ENCODE results near the gene DPP6.

DPP6 gene

GRCh38 chr7:154840086-154840485 lies 787.9 kb downstream of the DPP6 start:
- Mint-ChIP-seq H3K27ac (no peak overlapping the region), H3K4me1 (no peaks in the 10 kb centered on the region), H3K27me3 (peaks cover 12% of the 10 kb centered on the region)

DNA sequence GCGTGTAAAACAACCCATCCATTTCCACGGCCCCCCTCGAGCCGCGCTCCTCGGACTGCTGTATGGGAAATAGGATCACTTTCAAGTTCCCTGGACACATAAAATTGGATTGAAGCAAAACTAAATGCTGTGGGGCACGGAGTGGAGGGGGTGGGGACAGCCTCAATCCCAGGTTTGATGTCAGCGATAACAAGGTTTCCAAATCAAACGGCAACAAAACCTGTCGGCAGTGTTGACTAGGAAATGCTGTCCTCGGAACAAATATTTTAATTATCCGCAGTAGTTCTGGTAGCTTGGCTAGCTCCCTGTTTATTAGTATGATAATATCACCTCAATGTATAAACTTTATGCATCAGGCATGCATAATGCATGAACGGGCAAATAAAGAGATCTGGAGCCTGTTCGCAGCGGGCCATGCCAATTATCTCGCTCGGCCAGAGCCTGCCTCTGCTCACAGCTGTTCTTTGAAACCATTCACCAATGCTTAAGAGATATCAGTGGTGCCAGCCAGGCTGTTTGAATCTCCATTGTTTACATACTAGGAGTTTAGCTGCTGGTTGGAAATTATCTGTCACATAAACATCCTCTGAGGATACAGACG lies 789.6 kb downstream of the DPP6 start:
- DNase-seq (no peak), ATAC-seq (no peak)
- Mint-ChIP-seq H3K4me1 (no peaks in the 10 kb centered on the region), H3K27ac (no peak overlapping the region), H3K9me3 (no peaks in the 10 kb centered on the region), H3K27me3 (peaks cover 12% of the 10 kb centered on the region), H3K4me3 (no peak overlapping the region), H3K36me3 (ENCODE audit: low read depth) (no peaks in the 10 kb centered on the region)

More at GRCh38 chr7:154840086-154840485, 787.9 kb downstream of the DPP6 start:
- H3K9me3 Mint-ChIP-seq, result no peaks in the 10 kb centered on the region
- DNase-seq, result no peak
- no peak overlapping the region for H3K4me3 Mint-ChIP-seq
- ATAC-seq, result no peak
- no peaks in the 10 kb centered on the region for H3K36me3 Mint-ChIP-seq (ENCODE audit: low read depth)

DNA sequence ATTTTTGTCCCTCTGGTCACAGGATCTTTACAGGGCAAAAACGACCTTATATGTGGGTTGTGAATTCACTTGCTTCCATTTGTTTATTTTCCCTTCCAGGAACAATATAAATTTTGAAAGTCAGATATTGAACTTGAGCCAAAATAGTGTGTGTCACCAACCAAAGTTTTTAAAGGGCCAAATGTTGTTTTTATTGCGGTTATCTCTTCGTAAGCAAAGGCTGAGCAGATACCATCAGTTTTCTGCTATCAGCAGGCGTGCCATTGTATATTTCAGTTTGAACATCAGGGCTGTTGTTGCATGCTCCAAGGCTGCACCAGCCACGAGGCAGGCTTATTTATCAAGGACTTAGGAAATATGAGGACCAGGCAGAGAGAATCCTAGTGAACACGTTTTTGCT lies 790.4 kb downstream of the DPP6 start:
- Mint-ChIP-seq H3K9me3 (no peaks in the 10 kb centered on the region), H3K4me3 (no peak overlapping the region), H3K36me3 (ENCODE audit: low read depth) (no peaks in the 10 kb centered on the region), H3K27ac (no peak overlapping the region), H3K27me3 (peaks cover 14% of the 10 kb centered on the region), H3K4me1 (no peaks in the 10 kb centered on the region)
- DNase-seq (no peak), ATAC-seq (no peak)

DNA sequence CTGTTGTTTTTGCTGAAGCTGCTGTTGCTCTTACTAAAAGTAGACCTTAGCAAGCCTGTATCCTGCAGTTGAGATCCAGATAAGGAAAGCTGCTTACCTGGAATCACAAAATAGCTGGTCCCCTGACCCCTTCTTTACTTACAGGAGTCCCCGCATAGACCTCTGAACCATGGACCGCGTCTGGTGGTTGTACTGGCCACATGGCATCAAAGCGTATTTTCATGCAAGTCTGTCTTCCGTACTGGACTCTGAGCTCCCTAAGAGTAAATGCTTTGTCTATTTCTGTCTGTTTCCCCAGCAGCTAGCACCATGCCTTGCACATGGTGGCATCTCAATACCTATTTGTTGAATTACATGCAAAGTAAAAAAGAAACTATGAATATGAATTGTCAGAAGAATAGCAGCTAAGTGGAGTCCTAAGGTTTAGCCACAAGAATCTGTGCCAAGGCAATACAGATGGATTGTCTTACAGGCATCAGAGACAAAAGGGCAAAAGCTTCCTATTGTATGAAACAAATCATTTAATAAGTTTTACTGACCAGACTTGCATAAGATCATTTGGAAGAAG lies 791.6 kb downstream of the DPP6 start:
- H3K4me3 Mint-ChIP-seq, result no peak overlapping the region
- no peaks in the 10 kb centered on the region for H3K36me3 Mint-ChIP-seq (ENCODE audit: low read depth)
- no peak for ATAC-seq
- no peaks in the 10 kb centered on the region for H3K9me3 Mint-ChIP-seq
- H3K27me3 Mint-ChIP-seq, result peaks cover 16% of the 10 kb centered on the region
- DNase-seq, result no peak
- H3K27ac Mint-ChIP-seq, result no peak overlapping the region
- no peaks in the 10 kb centered on the region for H3K4me1 Mint-ChIP-seq

DNA sequence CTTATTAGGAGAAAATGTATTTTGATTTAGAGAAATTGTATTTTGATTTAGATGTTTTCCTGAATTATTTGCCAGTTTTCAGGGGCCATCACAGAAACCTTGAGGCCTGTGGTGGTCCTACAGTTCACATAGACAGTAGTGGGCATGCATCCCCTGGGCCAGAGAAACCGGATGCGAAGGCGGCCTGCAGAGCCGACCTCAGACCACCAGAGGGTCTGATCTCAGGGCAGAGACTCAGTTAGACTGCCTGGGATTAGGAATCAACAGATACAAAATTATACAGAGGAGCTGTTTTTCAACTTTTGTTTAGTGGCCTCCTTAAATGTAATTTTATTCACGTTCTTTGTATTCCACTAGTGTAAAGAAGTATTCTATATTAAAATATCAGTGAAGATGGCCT lies 792.3 kb downstream of the DPP6 start:
- H3K4me3 Mint-ChIP-seq, result no peak overlapping the region
- peaks cover 15% of the 10 kb centered on the region for H3K27me3 Mint-ChIP-seq
- no peak for ATAC-seq

DNA sequence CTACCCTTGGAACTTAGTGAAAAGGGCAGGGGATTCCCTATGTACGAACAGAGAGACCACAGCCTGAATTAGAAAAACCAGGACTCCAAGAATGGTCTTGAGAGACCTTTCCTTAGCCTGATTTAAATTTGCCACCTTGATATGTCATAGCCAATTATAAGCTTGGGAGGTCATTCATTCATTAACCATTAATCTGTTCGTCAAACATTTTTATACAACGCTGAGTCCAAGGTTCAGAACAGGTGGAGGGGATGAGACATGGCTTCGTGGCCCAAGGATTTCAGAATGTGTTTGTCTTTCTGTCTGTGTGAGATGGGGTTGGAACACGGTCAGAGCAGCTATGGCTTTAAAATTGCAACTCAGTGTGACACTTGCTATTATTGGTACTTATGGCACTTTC lies 792.8 kb downstream of the DPP6 start:
- Mint-ChIP-seq H3K9me3 (peaks cover 6% of the 10 kb centered on the region), H3K4me3 (no peak overlapping the region), H3K27ac (no peak overlapping the region), H3K4me1 (no peaks in the 10 kb centered on the region), H3K27me3 (peaks cover 12% of the 10 kb centered on the region), H3K36me3 (ENCODE audit: low read depth) (no peaks in the 10 kb centered on the region)
- ATAC-seq (no peak), DNase-seq (no peak)

More for the DNA sequence above, 792.3 kb downstream of the DPP6 start:
- Mint-ChIP-seq H3K27ac (no peak overlapping the region), H3K4me1 (no peaks in the 10 kb centered on the region), H3K36me3 (ENCODE audit: low read depth) (no peaks in the 10 kb centered on the region), H3K9me3 (peaks cover 2% of the 10 kb centered on the region)
- no peak for DNase-seq

- DNase-seq (no peak), ATAC-seq (no peak)
- Mint-ChIP-seq H3K4me3 (no peak overlapping the region), H3K27ac (no peak overlapping the region), H3K27me3 (peaks cover 14% of the 10 kb centered on the region), H3K9me3 (peaks cover 6% of the 10 kb centered on the region), H3K36me3 (ENCODE audit: low read depth) (no peaks in the 10 kb centered on the region), H3K4me1 (no peaks in the 10 kb centered on the region)
Observed at GRCh38 chr7:154848464-154848863, 796.3 kb downstream of the DPP6 start.

GRCh38 chr7:154852205-154852604 lies 800.0 kb downstream of the DPP6 start:
- DNase-seq (no peak), ATAC-seq (no peak)
- Mint-ChIP-seq H3K36me3 (ENCODE audit: low read depth) (no peaks in the 10 kb centered on the region), H3K27ac (no peak overlapping the region), H3K9me3 (peaks cover 6% of the 10 kb centered on the region), H3K27me3 (peaks cover 17% of the 10 kb centered on the region), H3K4me1 (no peaks in the 10 kb centered on the region), H3K4me3 (no peak overlapping the region)

DNA sequence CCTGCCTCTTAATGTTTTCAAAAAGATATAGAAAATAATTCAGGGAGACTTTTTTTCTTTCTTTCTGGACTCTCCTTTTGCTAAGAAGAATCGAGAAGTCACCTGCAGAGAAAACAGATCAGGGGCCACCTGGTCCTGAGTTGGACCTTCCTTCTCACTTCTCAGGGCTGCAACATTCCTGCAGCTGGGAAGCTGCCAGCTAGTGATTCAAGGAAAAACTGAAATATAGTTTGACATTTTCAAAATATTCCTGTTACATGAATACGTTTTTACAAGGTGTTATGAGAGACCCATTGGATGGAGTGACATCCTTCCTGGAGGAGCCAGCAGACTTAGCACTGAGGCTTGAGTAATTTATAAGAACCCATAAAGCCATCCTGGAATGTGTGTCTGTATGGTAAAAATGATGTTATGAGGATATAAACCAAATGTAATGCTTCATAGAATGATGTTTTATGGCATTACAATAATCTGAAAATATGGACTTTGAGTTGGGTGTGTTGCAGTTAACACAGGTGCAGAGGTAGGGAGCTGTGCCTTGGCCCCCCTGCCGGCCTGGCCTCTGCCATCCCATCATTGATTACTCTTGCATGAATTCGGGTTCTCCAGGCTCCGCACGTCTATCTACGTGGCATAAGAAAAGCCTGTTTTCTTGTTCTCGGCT lies 801.0 kb downstream of the DPP6 start:
- peaks cover 6% of the 10 kb centered on the region for H3K9me3 Mint-ChIP-seq
- no peak overlapping the region for H3K4me3 Mint-ChIP-seq
- peaks cover 13% of the 10 kb centered on the region for H3K27me3 Mint-ChIP-seq
- H3K36me3 Mint-ChIP-seq (ENCODE audit: low read depth), result no peaks in the 10 kb centered on the region
- H3K27ac Mint-ChIP-seq, result no peak overlapping the region
- H3K4me1 Mint-ChIP-seq, result no peaks in the 10 kb centered on the region
- DNase-seq (no peak), ATAC-seq (no peak)

GRCh38 chr7:154853727-154854095 lies 801.5 kb downstream of the DPP6 start:
- Mint-ChIP-seq H3K36me3 (ENCODE audit: low read depth) (no peaks in the 10 kb centered on the region), H3K4me1 (no peaks in the 10 kb centered on the region), H3K27ac (no peak overlapping the region)

GRCh38 chr7:154854836-154855235 lies 802.6 kb downstream of the DPP6 start:
- Mint-ChIP-seq H3K27me3 (peaks cover 13% of the 10 kb centered on the region), H3K27ac (no peak overlapping the region), H3K4me3 (no peak overlapping the region), H3K9me3 (peaks cover under 1% of the 10 kb centered on the region), H3K36me3 (ENCODE audit: low read depth) (no peaks in the 10 kb centered on the region), H3K4me1 (no peaks in the 10 kb centered on the region)
- no peak for ATAC-seq
- no peak for DNase-seq

More at GRCh38 chr7:154853727-154854095, 801.5 kb downstream of the DPP6 start:
- Mint-ChIP-seq H3K27me3 (peaks cover 13% of the 10 kb centered on the region), H3K4me3 (no peak overlapping the region), H3K9me3 (peaks cover 6% of the 10 kb centered on the region)
- ATAC-seq (no peak), DNase-seq (no peak)

DNA sequence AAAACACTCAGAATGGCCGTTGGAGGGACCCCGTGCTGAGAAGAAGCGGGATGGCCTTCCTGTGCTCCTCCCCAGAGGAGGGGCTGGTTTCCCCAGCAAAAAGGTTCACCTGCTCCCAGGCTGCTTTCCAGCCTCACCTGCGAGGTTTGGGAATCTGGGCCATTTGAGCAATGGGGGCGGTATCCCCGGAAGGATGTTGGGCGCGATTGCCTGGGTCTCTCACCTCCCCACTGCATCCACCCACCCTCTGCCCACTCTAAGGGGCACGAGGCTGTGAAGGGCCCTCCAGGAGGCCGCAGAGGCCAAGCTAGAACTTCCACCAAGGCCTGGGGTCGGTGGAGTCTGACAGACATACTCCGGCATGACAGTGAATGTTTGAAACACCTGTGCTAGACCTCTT lies 803.2 kb downstream of the DPP6 start:
- Mint-ChIP-seq H3K4me1 (no peaks in the 10 kb centered on the region), H3K36me3 (ENCODE audit: low read depth) (no peaks in the 10 kb centered on the region), H3K27ac (no peak overlapping the region), H3K9me3 (no peaks in the 10 kb centered on the region), H3K4me3 (no peak overlapping the region), H3K27me3 (peaks cover 11% of the 10 kb centered on the region)
- ATAC-seq, result no peak
- no peak for DNase-seq

DNA sequence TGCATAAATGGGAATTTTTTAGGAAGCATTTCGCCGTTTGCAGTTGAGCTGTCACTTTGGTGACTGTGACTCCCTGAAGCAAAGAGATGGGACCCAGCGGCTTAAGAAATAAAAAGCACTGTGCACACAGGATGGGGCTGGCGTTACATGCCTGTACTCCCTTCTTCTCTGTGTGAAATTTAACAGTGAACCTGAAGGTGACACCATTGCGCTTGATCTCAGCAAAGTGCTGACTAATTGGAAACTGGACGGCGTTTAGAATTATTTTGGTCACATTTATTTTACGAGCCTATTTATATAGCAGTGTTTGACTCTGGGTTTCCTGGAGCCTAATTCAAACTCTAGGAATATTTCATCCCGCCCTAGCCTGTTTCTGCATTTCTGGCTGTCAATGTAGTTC lies 804.5 kb downstream of the DPP6 start:
- Mint-ChIP-seq H3K4me1 (no peaks in the 10 kb centered on the region), H3K27me3 (peaks cover 9% of the 10 kb centered on the region)
- ATAC-seq, result no peak

DNA sequence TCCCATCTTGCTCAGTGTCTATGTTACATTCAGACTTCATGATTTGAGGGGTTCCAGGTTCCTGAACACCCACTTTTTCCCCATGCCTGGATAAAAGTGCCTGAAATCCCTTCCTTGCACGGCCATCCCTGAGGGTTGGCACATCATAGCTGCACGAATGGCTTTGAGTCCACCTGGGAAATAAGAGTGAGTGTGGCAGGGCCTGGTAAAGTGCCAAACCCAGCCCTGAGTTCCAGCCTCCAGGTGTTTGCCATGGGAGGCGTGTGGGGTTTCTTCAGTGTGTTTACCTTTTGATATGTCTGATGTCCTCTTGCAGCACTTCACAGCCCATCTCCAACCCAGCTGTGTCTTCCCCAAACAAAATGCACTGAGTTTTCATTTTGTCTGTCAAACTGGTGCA lies 805.0 kb downstream of the DPP6 start:
- ATAC-seq (no peak), DNase-seq (no peak)
- Mint-ChIP-seq H3K27me3 (peaks cover 9% of the 10 kb centered on the region), H3K4me1 (no peaks in the 10 kb centered on the region), H3K4me3 (no peak overlapping the region), H3K36me3 (ENCODE audit: low read depth) (no peaks in the 10 kb centered on the region), H3K9me3 (no peaks in the 10 kb centered on the region), H3K27ac (no peak overlapping the region)

More for the DNA sequence above, 804.5 kb downstream of the DPP6 start:
- Mint-ChIP-seq H3K9me3 (no peaks in the 10 kb centered on the region), H3K36me3 (ENCODE audit: low read depth) (no peaks in the 10 kb centered on the region), H3K27ac (no peak overlapping the region), H3K4me3 (no peak overlapping the region)
- DNase-seq, result no peak

Measured in activated naive CD8-positive, alpha-beta T cell treated with anti-CD3 and anti-CD28 coated beads, Interleukin-2, amount 50 U/mL, for 24 hours (primary cell).